HG03575 (cell line): ENCODE results near the gene ARHGDIA.
"Not testable (repeated sequence)": the region's sequence is repeated elsewhere in the genome, so short reads cannot be mapped to it uniquely, and the experiment has no call there.

Experiments
- ATAC-seq: cut with Tn5 transposase; IDR thresholded peaks from one replicate; pipeline ENCODE4 v1.9.1; 2021; ENCODE audit not compliant: unreplicated experiment, insufficient number of reproducible peaks, low FRiP score; ENCODE audit errors: extremely low read depth

ARHGDIA gene

DNA sequence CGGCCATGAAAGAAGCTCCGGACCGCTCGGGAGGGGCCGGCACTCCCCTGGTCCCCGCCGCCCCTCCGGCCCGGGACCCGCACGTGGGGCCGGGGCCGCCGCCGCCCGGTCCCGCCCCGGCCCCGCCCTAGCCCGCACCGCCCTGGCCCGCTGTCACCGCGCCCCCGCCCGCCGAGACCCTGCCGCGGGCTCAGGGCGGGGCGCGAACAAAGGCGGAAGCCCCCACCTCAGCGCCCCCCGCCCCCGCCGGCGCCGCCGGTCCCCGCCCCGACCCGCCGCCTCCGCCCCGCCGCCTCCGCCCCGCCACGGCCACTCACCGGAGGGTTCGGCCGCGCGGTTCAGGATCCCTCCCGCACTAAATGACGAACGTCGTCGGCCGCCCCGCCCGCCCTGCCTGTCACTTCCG is at the start of gene ARHGDIA:
Gene ARHGDIA (minus strand): TSS at position 357 of the 406 bp plus-strand sequence. CDS start 1,407 bp downstream, outside the sequence.
- no peak for ATAC-seq

DNA sequence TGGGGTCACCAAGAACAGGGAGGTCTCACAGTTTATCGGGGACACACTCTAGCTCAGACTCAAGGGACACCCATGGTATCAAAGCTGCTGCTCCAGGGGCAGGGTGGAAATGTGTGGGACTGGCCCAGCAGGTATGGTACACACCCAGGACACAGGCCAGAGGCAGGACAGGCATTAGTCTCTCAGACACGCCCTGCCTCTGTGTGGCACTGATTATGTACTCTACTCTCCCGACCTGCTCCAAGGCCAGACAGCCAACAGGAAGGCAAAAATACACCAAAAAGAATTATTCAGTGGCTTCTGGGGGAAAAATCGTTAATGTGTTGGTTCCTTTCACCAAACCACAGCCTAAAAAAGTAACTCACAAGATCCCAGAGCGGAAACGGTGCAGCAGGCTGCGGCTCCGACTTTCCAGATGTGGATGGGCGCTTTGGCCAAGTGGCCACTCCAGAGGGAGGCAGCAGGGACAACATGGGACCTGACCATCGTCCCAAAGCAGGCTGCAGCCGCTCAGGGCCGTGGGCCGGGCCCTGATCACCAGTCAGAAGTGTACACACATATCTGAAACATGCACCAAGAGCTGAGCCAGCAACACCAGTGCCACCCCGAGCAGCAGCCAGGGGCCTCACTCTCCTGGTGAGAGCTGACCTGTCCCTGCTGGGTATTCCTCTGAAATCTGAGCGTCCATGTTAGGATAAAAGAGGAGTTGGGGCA is 47.9 kb upstream of the ARHGDIA start:
- ATAC-seq: no peak

- not testable (repeated sequence) for ATAC-seq
Observed at GRCh38 chr17:81918333-81918669, 47.2 kb upstream of the ARHGDIA start.

DNA sequence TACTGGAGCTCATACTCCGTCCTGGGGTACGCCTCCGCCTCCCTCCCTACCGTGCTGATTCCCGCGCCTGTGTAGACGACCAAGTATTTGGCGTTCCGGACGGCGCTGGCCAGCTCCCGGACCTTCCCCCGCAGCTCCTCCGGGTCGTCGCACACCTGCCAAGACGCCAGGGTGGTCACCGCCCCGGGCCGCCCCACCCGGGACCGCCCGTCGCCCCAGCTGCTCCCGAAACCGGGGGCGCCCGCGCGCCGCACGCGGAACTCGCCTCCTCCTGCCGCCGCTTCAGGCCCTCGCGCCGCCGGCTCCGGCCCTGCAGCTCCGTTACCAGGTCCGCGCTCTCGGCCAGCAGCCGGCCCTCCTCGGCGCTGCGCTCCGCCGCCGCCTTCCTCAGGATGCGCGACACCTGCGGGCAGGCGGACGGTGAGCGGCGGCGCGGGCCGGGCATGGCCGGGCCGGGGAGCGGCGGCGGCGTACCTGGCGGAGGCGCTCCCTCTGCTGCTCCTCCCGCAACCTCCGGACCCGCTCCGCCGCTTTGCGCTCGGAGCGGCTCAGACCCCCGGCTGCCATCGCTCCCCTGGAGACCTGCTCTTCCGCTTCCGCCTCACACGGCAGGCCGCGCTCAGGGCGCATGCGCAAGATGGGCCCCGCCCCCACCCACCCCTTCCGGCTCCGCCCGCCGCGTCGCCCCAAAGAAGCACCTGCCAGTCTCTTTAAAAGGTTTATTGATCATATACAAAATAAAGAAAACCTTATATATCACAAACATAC is 46.6 kb upstream of the ARHGDIA start, which contains the start of gene SIRT7:
Gene SIRT7 (minus strand): TSS at position 612 of the 768 bp plus-strand sequence. CDS start 45 bp downstream, at position 567.
- no peak for ATAC-seq

DNA sequence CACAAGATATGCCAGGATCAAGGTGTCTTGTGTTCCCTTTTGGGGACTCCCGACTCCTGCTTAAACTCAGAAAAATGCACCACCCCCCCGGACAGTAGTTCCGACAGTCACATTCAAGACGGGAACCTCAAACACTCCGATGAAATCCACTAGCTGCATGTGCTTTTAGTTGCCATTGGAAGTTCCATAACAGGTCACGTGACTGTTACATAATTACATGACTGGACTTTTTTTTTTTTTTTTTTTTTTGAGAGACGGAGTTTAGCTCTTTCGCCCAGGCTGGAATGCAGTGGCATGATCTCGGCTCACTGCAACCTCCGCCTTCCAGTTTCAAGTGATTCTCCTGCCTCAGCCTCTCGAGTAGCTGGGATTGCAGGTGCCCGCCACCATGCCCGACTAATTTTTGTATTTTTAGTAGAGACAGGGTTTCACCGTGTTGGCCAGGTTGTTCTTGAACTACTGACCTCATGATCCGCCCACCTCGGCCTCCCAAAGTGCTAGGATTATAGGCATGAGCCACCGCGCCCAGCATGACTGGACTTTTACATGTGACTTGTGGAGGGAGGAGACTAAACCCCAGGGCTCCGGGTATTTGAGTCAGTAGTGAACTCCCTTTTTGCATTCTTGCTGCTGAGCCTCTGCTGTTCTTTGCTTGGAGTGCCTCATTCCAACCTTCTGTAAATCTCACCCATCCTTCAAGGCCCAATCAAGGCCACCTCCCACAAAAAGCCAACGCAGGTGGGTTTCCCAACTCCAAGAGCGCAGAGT is 45.3 kb upstream of the ARHGDIA start:
- no peak for ATAC-seq

GRCh38 chr17:81915331-81915730 is 44.2 kb upstream of the ARHGDIA start:
- ATAC-seq: no peak

DNA sequence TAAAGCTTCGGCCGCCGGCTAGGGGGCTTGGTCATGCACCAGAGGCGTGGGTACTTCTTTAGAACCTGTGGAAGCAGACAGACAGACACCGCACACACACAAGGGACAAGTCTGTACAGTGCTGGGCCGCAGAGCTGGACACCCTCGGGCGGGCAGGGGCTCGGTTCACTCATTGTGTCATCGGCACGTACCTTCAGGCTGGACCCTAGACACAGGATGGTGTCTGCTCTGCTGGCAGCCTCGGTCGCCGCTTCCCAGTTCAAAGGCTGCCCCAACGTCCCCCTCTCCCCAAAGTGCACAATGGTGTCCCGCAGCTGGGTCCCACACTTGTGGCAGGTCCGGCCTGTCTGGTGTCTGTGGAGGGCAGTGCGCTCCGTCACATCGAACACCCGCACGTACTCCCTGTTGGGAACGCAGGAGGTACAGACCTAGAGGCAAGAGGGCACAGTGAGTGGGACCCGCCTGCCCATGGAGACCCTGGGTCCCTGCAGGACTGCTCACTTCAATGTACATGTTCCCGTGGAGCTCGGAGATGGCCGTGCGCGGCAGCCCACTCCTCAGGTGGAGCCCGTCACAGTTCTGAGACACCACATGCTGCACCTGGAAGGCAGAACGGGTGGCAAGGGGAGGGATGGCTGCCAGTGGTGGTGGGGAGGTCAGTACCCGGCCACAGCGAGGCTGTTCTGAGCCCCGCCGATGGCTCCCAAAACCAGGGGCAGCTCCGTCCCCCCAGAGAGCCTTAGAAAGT is 43.1 kb upstream of the ARHGDIA start:
- ATAC-seq: no peak

DNA sequence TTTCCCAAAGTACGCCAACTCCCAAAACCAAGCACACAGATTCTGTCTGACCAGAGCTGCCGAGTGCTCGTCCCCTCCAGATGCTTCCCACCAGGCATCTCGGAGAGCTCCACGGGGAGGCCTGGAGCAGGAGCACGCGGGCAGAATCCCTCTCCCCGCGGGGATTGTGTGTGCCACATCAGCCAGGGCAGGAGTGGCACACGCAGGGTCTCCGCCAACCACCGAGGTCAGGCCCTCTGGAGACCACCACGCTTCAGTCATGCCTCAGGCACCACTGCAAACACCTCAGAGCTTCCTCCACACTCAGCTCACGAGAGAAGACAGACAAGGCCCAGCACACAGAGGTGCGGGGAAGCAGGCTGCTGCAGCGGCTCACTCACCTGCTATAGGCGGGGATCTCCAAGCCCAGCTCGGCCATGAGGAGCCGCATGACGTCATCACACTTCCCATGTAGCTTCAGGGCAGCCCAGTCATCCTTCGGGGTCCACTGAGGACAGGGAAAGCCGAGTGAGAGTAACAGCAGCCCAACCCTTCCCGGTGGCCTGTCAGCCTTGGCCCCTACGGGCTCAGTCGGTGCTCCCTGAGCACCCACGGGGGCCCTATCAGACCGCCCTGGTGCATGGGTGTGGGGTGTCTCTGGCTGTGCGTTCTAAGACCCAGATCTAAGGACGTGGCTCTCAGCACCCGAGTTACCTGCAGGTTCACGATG is 42.4 kb upstream of the ARHGDIA start:
- ATAC-seq: no peak

GRCh38 chr17:81912441-81913309 is 41.5 kb upstream of the ARHGDIA start:
- ATAC-seq: no peak

DNA sequence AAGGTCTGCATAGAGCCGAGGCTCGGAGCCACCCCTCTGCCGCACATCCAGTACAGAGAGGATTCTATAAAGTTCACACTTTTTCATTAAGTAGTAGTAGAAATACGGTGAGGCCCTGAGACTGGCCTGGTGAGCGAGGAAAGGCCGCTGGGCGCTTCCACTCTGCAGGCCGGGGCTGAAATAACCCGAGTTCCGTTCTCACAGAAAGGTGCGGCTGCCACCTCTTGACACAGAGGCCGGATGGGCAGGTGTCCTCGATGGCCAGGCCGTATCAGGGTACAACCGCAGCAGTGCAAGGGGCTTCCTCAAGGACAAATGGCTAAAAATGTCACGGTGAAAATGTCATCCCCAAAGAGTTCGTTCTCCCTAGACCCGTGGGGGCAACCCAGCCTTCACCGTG is 40.8 kb upstream of the ARHGDIA start:
- no peak for ATAC-seq

- ATAC-seq: no peak
Observed at GRCh38 chr17:81911277-81911961, 40.3 kb upstream of the ARHGDIA start, which contains the start of gene PCYT2. PCYT2 (minus strand) TSS chr17:81911399; CDS start chr17:81911355, 44 bp downstream.

GRCh38 chr17:81910840-81911276 is 39.7 kb upstream of the ARHGDIA start:
- no peak for ATAC-seq

DNA sequence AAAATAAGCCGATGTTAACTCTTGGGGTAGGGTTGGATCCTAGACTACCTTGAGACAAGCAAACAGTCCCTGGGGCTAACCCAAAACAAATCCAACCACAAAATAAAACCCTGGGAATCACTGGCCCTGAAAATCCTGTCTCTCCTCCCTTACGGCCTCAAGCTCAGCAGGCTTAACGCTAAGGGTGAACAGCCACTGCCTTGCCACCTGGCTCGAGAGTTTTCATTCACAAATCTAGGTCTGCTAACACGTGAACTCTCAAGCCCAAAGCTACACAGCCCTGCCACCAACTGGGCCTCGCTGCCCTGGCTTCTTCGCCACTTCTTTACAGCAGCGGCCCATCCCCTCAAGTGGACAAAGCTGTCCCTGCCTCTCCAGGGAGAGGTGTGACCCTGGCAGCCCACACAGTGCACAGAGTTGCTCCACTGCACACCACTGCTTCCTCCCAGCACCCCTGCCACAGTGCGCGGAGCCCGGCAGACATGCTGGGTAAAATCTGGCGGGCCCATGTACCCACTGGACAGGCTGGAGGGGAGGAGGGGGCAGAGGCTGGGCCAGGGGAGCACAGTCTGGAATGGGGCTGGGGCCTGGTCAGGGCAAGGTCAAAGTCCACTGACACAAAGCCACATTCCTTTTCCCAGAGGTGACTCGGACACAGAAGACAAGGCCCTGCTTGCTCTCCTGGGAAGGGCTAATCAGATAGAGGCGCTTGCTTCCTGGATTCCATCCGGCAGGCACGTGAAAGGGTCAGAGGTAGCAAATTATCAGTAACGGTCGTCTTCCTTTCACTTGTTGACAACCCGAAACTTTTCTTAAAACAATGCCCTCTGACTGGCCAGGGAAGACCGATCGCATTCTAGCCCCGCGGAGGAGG is 39.1 kb upstream of the ARHGDIA start:
- no peak for ATAC-seq

- no peak for ATAC-seq
Observed at GRCh38 chr17:81909231-81909630, 38.1 kb upstream of the ARHGDIA start.

DNA sequence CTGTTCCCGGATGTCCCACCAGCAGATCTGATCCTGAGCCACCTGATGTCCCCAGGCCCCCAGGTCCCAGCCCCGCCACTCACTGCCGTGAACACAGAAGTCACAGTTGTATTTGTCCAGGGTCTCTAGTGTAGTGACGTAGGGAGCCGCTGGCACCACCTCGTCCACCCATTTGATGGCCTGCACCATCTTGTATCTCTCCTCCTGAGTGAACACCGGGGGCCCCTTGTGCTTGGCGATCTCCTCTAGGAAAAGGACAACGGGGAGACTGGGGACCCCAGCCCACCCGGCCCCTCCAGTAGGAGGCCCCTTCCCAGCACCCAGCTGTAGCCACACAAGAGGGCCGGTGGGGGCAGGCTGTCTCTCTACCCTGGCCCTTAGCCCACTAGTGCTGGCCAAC is 37.7 kb upstream of the ARHGDIA start:
- no peak for ATAC-seq
